Activated gamma-delta T cell treated with anti-CD3 and anti-CD28 coated beads, Interleukin-2, amount 50 U/mL, for 16 hours (primary cell): ENCODE data around the gene SLC5A12.

ENCODE experiments used
- DNase-seq: peaks from one replicate; pipeline ENCODE4 v3.0.0-alpha.2; 2020; ENCODE audit warnings: low read depth

Gene SLC5A12

DNA sequence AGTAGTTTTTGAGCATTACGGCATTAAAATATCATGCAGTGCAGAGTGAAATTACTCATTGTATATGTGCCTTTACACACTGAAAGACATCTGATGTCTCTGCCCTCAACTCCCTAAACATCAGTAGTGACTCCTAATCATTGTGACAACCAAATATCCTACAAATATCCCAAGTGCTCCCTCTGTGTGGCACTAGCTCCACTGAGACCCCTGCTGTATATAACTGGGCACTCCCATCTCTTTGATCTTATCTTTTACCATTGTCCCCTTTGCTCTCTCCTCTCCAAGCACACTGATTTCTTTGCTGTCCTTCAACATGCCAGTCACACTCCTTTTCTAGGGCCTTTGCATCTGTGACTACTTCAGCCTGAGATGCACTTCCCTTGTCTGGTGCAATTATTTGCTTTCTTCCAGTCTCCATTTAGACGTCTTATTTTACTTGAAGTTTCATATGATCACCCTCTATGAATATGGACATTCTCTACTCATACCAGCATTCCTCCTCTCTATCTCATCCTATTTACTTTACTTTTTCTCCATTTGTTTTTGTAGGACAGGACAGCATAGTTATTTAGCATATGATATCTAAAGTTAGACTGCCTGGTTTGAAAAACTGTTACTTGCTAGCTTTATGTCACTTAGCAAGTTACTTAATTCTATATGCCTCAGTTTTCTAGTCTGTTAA, 2.4 kb downstream of the SLC5A12 start:
- no peak for DNase-seq

DNA sequence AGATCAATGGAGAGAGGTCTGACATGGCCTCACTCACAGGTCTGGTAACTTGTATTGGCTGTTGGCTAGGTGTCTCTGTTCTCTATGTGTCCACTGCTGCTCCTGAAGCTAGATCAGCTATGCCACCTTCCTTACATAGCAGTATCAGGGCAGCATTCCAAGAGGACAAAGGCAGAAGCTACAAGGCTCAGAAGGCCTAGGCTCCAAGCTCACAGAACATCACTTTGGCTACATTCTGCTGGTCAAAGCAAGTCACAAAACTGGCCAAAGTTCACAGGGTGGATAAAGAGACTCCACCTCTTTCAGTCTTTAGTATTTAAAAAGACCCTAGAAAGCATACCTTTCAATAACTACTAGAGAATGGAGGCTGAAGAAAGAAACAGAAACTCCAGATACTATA, 4.1 kb downstream of the SLC5A12 start:
- no peak for DNase-seq

DNA sequence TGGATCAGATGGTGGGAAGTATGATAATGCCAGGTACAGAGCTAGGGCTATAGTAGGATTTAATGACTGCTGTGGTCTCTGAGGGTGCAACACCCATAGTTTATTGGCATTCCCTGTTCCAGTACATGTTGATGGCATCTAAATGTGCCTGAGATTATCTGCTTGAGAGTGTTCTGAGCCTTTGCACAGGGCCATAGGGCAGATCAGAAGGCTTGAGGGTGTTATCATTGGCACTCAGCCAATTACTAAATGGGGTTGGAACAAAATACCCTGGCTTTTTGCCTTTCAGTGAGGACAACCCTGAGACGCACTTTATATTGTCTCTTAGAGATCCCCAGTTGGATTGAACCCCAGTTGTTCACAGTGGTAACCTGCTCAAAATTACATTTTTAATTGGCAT, 6.7 kb downstream of the SLC5A12 start:
- DNase-seq: no peak

DNA sequence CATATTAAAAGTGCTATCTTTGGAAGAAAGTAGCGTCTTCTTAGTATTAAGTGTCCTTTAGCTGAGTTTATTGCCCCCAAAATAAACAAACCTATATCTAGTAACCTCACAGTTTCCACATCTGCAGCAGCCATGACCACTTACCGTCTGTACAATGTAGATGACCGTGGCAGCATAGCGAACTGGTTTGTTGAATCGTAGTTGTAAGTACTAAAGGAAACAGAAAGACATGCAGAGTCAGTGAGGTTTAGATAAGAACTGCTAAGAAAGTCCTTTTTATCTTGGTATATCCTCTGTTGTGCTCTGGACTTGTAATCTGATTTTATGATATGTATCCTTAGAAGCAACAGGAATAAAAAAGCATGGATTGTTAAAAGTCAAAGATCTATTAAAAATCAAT, 9.4 kb downstream of the SLC5A12 start:
- DNase-seq: no peak

DNA sequence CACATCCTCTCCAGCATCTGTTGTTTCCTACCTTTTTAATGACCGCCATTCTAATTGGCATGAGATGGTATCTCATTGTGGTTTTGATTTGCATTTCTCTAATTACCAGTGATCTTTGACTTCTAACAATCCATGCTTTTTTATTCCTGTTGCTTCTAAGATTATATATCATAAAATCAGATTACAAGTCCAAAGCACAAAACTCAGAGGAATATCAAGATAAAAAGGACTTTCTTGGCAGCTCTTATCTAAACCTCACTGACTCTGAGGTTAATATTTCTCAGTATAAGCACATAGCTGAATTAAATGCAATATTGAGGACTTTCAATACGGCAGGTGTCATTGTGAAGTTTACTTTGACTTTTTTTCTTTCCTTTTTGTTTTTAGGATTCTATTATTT, 11.4 kb downstream of the SLC5A12 start:
- DNase-seq: no peak

DNA sequence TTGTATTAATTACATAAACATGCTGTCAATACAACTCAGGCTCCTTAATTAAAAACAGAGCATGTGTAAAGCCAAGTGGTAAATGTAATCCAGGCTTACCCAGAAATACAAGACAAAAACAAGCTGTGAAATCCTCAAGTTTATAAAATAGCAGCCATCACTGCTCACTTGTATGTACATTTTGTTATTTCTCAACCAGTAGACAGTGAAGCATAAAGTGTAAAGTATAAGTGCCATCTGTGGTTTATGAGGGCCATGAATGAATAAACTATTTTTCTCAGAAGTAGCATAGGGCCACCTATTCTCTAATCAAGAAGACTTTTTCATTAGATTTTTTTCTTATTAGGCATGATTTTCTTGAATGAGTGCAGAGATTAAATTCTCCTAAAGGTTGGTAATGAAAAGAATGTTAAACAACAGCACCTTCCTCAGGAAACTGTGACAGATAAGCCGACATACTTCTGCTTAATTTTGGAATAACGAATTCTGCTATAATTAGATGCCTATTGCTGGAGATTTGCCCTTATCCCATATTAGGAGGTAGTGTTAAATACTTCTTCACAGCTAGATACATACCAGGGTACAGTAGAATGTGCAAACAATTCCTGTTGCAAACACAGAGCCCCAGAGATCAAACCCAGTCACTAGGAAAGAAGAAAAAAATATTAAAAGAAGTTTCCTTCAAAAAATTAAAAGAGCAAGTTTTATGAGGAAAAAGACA, 13.0 kb downstream of the SLC5A12 start:
- no peak for DNase-seq

DNA sequence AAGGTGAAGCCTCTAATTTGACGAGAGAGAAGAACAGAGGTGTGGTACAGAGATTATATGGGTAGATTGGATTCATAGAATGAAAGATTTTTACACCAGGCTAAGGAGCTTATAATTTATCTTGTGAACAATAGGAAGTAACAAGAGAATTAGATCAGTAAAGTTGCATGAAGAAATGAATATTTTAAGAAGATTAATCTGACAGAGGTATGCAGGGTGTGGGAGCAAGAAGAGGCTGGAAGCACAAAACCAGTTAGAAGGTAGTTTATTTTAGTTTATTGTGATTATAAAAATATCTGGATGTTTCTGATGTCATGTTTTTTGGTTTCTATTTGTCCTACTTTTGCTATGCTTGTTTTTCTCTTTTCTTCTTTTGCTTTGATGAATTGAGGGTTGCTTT, 15.7 kb downstream of the SLC5A12 start:
- DNase-seq: no peak

DNA sequence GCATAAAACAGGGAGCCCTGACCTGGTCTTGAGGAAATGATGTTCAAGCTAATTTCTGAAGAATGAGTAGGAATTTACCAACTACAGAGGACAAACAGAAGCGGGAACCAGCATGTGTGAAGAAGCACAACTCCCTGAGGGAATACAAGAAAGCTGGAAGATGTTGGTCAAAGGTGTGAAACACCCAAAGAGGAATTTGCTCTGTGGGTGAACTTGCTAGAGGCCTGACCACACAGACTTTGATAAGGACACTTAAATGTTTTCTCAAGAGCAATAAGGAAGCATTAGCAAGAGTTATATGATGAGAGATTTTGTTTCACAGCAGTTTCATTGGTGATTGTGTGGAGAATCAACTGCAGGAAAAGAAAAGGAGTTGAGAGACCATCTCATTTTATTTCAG, 17.6 kb downstream of the SLC5A12 start:
- DNase-seq: no peak

DNA sequence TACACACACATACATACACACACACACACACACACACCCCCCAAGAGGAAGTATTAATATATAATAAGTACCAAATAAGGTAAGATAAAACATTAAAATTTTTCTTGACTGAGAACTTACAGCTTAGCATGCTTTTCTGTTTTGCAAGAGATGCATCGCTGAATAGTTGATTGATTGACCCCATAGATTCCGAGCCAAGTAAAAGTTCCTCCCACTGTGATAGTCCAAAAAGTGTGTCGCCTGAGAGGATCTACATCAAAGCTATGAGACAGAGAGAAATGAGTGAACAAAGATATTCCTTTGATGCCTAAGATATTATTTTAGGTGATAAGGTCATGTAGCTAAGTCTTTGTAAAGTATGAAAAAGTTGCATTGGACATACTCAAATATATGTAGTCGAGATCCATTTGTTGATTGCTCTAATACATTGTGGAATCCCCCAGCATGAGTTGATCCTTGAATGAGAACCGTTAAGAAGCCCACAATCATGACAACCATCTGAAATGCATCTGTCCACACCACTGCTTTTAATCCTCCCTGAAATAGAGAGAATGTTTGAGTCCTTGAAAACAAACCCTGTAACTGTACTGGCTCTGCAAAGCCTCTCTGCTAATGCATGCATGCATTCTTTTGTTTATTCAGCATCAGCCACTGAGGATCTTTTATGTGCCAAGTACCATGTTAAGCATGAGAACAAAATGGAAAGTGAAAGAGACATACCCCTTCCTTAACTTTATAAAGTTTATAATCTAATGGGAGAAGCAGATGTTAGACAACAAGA, 18.3 kb downstream of the SLC5A12 start:
- DNase-seq: no peak

DNA sequence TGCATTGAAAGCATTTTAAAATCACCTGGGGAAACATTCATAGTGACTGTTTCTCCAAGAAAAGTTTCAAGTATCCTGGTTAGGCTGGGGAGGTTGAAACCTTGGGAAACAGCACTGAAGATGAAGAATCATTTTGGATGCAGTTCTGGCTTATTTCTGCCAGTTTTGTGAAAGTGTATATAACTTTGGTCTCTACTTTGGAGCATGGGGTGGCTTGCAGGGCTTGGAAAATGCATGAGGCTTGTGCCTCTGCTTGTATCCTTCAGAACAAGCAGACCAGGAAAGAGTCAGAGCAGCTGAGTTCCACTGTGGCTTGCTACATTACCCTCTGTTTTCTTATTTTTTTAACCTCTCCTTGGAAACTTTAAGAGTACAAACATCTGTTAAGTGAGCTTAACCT, 19.5 kb downstream of the SLC5A12 start:
- DNase-seq: no peak

DNA sequence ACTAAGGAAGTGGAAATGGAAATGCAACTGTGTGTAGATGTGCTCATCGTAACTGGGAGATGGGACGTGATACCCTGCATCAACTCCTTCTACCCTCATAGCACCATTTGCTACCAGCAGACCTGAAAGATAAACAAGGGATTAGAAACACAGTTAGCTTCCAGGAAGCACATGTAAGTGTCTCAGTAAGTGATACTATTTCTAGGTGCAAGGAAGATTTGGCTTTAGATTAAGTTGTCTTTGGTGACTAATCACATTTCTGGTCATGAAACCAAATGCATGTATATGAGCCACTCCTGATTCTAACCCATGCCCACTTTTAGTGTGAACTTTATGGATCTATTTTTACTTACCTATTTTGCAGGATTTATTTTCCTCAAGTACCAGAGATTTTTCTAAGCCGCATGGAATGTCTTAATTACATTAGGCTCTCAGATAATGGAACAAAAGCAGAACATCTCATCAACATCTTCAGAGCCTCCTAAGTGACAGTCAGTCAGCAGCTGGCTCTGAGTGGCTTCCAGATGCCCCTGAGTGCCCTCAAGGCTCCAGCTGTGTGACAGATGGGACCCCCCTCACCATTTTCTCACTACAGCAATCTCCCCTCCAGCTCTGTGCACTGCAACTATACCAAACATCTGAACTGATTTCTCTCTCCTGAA, 21.2 kb downstream of the SLC5A12 start:
- no peak for DNase-seq

DNA sequence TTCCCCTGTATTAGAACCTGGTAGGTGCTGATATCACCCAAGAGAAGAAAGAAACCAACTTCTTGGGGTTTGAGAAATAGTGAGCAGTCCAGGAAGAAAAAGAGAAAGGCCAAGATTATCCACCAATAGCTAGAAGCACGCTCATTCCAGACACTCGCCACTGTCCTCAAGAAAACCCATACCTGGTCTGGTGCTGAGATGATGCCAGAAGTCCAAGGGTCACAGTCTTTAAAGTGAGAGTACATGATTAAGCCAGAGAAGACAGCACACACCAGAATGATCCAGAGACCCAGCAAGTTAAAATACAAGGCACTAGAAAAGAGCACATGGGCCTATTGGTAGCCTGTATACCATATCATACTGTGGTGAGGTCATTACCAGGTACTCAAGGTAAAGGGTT, 23.6 kb downstream of the SLC5A12 start:
- no peak for DNase-seq

DNA sequence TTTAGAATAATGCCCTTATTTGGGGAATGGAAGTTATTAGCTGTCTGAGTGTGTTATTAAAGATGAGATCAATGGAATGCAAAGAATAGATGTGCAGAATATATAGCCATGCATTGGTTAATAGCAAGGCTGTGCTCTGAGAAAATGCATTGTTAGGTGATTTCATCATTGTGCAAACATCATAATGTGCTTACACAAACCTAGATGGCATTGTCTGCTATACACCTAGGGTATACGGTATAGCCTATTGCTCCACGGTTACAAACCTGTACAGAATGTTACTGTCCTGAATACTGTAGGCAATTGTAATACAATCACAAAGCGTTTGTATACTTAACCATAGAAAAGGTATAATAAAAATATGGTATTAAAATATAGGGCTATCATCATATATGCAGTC, 25.5 kb downstream of the SLC5A12 start:
- no peak for DNase-seq

DNA sequence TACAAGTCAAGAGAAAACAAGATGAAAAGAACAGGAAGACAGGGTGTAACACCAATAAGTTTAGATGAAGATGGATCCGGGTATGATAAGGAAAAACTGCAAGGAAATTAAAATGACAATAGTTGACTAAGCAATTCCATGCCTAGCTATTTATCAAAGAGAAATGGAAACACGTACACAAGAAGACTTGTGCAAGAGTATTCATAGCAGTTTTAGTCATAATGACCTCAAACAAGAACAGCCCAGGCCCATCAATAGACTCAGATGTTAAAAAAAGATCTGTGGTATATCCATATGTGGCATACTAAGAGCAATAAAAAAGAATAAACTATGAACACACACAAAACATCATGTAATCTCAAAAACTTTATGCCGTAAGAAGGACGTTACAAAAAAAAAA, 33.2 kb downstream of the SLC5A12 start:
- no peak for DNase-seq

DNA sequence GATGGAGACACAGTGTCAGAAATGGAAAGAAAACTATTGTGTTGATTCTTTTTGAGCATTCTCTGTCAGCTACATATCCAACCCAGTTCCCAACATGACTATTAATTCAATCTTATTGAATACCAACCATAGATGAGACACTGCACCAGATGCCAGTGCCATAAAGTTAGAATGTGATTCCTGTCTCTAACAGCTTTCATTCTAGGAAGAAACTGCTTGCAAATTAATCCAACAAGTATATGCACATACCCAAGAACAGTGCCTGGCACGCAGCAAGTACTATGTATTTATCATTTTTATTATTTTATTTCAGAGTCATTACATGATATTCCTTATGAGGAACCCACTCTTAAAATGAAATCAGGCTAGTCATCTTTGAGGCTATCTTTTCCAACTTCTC, 34.5 kb downstream of the SLC5A12 start:
- no peak for DNase-seq

DNA sequence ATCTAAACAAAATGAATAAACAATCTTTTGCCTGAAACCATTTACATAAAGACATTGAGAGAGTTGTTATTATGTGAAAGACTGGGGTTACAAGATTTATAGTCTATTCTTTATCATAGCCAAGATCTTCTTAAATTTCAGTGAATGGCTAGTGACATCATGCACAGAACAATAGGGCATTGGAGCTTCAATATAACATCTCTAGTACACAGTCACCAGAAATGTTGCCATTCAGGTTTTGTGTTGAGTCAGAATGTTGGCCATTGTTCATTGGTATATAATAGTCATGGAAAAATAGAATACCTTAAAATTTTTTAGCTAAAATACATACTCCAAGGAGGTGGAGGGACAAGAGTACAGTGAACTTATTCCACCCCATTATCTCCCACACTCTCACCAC, 44.3 kb downstream of the SLC5A12 start:
- no peak for DNase-seq

DNA sequence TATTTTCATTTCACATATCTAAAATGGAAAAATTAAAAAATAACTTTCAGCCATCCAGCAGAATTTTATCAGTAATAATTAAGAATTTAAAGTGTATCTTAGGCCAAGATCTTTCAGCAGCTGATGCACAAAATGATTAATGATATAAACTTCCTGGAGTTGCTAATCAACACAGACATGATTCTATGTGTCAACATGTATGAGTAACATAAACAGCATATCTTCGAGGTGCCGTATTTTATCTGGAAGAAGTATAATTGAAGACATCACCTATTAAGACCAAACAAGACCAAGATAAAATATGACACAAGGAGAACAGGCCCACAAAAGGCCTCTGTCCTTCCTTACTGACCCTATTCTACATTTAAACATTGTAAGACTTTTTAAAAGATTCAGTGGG, 45.2 kb downstream of the SLC5A12 start:
- DNase-seq: no peak

DNA sequence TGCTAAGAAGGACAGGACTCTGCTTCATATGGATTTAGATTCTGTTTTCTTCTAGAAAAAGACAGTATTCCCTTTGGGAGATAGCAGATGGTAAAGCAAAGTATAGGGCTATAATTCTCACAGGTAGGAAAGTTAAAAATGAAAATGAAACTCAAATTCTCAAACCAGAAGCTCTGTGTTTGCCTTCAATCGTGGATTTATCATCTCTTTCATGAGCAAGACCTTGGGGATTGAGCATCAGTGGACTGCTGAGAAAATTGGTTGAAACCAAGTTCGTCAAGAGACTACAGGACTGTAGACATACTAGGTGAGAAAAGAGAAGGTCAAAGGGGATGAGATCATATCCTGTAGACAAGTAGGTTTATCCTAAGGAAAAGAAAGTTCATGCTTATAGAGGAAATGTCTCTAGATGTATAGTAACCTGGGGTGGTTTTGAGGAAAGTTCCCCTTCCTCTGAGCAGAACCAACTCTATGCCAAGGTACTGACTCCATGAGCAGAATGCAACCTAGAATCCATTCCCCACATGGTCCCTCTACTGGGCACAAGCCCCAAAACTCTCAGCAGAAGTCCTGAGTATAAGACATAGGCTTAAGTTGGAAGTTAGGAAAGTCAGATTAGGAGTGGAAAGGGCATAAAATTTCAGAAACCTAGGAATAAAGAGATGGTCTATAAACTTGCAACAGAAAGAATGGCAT, 46.5 kb downstream of the SLC5A12 start:
- no peak for DNase-seq

DNA sequence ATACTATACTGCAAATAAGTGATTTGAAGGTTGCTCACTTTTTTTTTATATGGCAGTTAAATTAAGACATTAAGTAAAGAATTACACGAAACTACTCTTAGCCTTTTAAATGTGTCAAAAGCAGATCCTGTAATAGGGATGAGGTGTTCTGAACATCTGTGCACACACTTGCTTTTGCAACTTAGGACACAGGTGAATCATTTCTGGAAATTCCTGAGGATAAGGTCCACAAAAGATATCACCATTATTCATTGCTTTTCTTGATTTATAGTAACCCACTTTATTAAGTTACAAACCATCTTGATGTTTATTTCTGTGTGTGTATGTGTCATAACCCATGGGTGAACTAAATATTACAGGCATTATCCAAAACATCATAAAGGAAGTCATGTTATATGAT, 55.9 kb downstream of the SLC5A12 start:
- no peak for DNase-seq

DNA sequence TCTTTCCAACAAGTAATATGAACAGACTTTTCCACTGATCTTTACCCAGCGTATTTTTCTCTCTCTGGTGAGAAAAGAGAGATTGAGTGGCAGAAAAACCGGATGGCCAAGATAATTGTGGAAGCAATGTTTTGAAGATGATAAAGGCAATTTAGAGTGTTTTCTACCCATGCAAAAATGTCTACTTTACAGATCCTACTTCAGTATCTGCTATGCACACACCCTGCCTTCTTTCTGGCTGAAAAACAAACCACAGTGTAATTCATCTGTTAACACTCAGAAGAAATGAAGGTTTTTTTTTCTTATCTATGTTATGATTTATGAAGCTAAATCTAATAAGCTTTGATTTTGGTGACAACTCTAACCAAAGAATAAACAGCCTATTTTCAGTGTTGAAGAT, 56.8 kb downstream of the SLC5A12 start:
- no peak for DNase-seq

DNA sequence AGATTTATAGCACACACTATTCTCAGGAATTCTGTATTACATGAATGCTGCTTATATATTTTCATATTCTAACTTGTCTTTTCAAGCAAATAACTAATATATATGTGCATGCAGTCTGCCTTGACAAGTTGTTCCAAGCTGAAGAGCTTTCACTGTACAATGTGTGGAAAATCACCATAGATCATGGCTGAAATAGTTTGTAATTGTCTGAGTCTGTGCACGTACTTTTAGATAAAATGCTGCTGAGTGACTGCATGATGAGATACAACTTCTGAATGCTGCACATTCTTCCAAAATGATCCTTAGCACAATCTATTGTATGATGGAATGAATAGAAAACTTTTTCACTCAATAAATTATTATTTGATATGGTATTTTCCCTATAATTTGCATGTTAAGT, 58.9 kb downstream of the SLC5A12 start:
- no peak for DNase-seq

DNA sequence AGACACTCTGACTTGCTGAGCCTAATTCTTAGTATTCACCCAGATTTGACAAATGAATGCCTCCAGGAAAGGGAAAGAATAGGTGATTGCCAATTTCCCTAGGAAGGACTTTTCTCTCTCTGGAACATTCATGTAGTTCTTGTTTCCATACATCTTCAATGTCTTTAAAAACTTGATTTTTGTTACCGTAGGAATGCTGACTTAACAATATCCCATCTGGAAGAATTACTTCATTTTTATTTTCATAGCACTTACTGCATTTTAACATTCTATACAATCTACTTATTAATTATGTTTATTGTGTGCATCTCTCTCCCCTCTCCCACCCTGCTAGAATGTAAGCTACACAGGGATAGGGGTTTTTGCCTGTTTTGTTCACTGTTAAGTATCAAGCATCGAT, 66.6 kb downstream of the SLC5A12 start:
- no peak for DNase-seq
